HCT116 (cell line): ENCODE results near the gene APOC1.

ENCODE experiments used
- CEBPB ChIP-seq: IDR thresholded peaks from 2 replicates; pipeline ENCODE4 v1.6.1; 2012; ENCODE audit warnings: low read depth
- ELF1 ChIP-seq: IDR thresholded peaks from 2 replicates; pipeline ENCODE4 v1.6.1; 2012; ENCODE audit warnings: low read depth, borderline replicate concordance
- EZH2 ChIP-seq: fragments of 200-600 bp; sonication (generic); IDR thresholded peaks from 2 replicates; pipeline ENCODE4 v1.6.1; 2017; ENCODE audit warnings: antibody characterized with exemption, mixed run types
- EZH2phosphoT487 ChIP-seq: fragments of 200-600 bp; IDR thresholded peaks from 2 replicates; pipeline ENCODE4 v1.6.1; 2018; ENCODE audit warnings: antibody characterized with exemption, borderline replicate concordance
- POLR2A ChIP-seq: IDR thresholded peaks from 2 replicates; pipeline ENCODE4 v1.7.0; 2011; ENCODE audit warnings: borderline replicate concordance; ENCODE audit not compliant: insufficient read depth, insufficient read length; ENCODE audit errors: extremely low read depth
- POLR2AphosphoS5 ChIP-seq: IDR thresholded peaks from 2 replicates; pipeline ENCODE4 v1.6.1; 2011; ENCODE audit warnings: mild to moderate bottlenecking, low read depth, low read length, moderate library complexity
- RAD21 ChIP-seq: IDR thresholded peaks from 2 replicates; pipeline ENCODE4 v1.6.1; 2012; ENCODE audit warnings: low read depth, mild to moderate bottlenecking
- SIN3A ChIP-seq: IDR thresholded peaks from 2 replicates; pipeline ENCODE4 v1.6.1; 2012; ENCODE audit warnings: low read depth
- SRF ChIP-seq: IDR thresholded peaks from 2 replicates; pipeline ENCODE4 v1.6.1; 2012; ENCODE audit warnings: low read depth
- YY1 ChIP-seq: IDR thresholded peaks from 2 replicates; pipeline ENCODE4 v1.6.1; 2011; ENCODE audit warnings: low read length, low read depth, moderate library complexity, mild to moderate bottlenecking; ENCODE audit not compliant: insufficient replicate concordance; ENCODE audit errors: extremely low read depth
- TF ChIP-seq, protein P1 (sequence below), 3 experiments: fragments of 200-600 bp in 1 of 3; sonication (generic) in 1 of 3; IDR thresholded peaks in 2 of 3; conservative IDR thresholded peaks in 1 of 3; 2 replicates each; pipeline ENCODE4 v1.5.1; 2012 to 2017; ENCODE audit warnings: low read depth in 2 of 3, low read length in 2 of 3, antibody characterized with exemption in 1 of 3, borderline replicate concordance in 1 of 3, control low read depth in 1 of 3, mild to moderate bottlenecking in 1 of 3, mixed read lengths in 1 of 3, mixed run types in 1 of 3, moderate library complexity in 1 of 3; ENCODE audit not compliant: insufficient read depth in 1 of 3
- TF ChIP-seq, protein P2 (sequence below): IDR thresholded peaks from 2 replicates; pipeline ENCODE4 v1.6.1; 2012; ENCODE audit warnings: low read depth
- TF ChIP-seq, protein P3 (sequence below): IDR thresholded peaks from 2 replicates; pipeline ENCODE4 v1.6.1; 2011; ENCODE audit warnings: mild to moderate bottlenecking, low read length, moderate library complexity; ENCODE audit not compliant: insufficient replicate concordance; ENCODE audit errors: extremely low read depth
- TF ChIP-seq, protein P4 (sequence below): IDR thresholded peaks from 2 replicates; pipeline ENCODE4 v1.6.1; 2012

DNA sequence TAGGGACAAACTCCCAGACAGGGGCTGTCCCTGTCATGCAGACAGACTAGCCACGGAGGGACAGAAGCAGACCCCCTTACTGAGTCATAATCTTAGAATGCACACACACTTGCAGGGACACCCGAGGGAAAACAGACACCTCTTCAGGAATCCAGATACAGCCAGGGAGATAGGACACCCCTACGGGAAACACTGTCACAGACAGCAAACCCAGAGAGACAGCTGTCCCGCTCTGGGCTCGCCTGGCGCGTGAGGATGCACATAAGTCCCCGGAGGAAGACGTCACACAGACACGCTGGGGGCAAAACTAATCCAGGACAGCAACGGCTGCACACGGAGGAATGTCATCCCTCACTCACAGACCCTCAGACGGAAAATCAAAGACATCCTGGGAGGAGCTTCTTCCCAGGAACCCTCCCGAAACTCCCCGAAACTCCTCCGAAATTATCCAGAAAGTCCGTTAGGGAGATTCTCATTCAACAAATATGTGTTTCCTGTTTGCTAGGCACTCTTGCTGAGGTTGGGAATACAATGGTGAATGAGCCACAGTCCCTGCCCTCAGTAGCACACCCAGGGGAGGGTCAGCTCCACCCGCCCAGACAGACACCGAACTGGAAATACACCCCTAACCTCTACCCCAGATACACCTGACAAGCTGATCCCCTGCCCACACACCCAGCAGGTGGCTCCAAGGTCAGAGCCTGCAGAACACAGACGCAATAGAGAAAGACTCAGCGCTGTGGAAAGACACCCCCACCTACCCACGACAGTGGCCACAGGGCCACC, 38.5 kb upstream of the APOC1 start:
- TF ChIP-seq, protein P1, sequence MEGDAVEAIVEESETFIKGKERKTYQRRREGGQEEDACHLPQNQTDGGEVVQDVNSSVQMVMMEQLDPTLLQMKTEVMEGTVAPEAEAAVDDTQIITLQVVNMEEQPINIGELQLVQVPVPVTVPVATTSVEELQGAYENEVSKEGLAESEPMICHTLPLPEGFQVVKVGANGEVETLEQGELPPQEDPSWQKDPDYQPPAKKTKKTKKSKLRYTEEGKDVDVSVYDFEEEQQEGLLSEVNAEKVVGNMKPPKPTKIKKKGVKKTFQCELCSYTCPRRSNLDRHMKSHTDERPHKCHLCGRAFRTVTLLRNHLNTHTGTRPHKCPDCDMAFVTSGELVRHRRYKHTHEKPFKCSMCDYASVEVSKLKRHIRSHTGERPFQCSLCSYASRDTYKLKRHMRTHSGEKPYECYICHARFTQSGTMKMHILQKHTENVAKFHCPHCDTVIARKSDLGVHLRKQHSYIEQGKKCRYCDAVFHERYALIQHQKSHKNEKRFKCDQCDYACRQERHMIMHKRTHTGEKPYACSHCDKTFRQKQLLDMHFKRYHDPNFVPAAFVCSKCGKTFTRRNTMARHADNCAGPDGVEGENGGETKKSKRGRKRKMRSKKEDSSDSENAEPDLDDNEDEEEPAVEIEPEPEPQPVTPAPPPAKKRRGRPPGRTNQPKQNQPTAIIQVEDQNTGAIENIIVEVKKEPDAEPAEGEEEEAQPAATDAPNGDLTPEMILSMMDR (IDR thresholded peaks at IDR 0.05 in 2 of 3, conservative IDR thresholded peaks at IDR 0.05 in 1 of 3; ENCODE audit: borderline replicate concordance in 1 of 3, insufficient read depth in 1 of 3, low read depth in 2 of 3, low read length in 2 of 3): no peak
- TF ChIP-seq EZH2 (no peak), ELF1 (no peak), POLR2A (no peak), YY1 (no peak), POLR2AphosphoS5 (no peak), RAD21 (no peak), EZH2phosphoT487 (no peak), SIN3A (no peak), SRF (no peak), CEBPB (no peak)
- TF ChIP-seq, protein P2, sequence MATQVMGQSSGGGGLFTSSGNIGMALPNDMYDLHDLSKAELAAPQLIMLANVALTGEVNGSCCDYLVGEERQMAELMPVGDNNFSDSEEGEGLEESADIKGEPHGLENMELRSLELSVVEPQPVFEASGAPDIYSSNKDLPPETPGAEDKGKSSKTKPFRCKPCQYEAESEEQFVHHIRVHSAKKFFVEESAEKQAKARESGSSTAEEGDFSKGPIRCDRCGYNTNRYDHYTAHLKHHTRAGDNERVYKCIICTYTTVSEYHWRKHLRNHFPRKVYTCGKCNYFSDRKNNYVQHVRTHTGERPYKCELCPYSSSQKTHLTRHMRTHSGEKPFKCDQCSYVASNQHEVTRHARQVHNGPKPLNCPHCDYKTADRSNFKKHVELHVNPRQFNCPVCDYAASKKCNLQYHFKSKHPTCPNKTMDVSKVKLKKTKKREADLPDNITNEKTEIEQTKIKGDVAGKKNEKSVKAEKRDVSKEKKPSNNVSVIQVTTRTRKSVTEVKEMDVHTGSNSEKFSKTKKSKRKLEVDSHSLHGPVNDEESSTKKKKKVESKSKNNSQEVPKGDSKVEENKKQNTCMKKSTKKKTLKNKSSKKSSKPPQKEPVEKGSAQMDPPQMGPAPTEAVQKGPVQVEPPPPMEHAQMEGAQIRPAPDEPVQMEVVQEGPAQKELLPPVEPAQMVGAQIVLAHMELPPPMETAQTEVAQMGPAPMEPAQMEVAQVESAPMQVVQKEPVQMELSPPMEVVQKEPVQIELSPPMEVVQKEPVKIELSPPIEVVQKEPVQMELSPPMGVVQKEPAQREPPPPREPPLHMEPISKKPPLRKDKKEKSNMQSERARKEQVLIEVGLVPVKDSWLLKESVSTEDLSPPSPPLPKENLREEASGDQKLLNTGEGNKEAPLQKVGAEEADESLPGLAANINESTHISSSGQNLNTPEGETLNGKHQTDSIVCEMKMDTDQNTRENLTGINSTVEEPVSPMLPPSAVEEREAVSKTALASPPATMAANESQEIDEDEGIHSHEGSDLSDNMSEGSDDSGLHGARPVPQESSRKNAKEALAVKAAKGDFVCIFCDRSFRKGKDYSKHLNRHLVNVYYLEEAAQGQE: no peak
- TF ChIP-seq, protein P3, sequence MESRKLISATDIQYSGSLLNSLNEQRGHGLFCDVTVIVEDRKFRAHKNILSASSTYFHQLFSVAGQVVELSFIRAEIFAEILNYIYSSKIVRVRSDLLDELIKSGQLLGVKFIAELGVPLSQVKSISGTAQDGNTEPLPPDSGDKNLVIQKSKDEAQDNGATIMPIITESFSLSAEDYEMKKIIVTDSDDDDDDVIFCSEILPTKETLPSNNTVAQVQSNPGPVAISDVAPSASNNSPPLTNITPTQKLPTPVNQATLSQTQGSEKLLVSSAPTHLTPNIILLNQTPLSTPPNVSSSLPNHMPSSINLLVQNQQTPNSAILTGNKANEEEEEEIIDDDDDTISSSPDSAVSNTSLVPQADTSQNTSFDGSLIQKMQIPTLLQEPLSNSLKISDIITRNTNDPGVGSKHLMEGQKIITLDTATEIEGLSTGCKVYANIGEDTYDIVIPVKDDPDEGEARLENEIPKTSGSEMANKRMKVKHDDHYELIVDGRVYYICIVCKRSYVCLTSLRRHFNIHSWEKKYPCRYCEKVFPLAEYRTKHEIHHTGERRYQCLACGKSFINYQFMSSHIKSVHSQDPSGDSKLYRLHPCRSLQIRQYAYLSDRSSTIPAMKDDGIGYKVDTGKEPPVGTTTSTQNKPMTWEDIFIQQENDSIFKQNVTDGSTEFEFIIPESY: no peak
- TF ChIP-seq, protein P4, sequence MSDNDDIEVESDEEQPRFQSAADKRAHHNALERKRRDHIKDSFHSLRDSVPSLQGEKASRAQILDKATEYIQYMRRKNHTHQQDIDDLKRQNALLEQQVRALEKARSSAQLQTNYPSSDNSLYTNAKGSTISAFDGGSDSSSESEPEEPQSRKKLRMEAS: no peak
